Measurements from ENCODE around the gene CCNQ. TPM values are rescaled to one million over a fixed set of nuclear protein-coding genes. Genes with fewer than 3 reads are reported as not detected.

The CCNQ gene
- total and polyA plus RNA-seq, 2 of the 8 experiments (the other 6 are each of a cell fraction or from before 2014, with no cell fraction given) = 16.6 to 32.1 TPM

DNA sequence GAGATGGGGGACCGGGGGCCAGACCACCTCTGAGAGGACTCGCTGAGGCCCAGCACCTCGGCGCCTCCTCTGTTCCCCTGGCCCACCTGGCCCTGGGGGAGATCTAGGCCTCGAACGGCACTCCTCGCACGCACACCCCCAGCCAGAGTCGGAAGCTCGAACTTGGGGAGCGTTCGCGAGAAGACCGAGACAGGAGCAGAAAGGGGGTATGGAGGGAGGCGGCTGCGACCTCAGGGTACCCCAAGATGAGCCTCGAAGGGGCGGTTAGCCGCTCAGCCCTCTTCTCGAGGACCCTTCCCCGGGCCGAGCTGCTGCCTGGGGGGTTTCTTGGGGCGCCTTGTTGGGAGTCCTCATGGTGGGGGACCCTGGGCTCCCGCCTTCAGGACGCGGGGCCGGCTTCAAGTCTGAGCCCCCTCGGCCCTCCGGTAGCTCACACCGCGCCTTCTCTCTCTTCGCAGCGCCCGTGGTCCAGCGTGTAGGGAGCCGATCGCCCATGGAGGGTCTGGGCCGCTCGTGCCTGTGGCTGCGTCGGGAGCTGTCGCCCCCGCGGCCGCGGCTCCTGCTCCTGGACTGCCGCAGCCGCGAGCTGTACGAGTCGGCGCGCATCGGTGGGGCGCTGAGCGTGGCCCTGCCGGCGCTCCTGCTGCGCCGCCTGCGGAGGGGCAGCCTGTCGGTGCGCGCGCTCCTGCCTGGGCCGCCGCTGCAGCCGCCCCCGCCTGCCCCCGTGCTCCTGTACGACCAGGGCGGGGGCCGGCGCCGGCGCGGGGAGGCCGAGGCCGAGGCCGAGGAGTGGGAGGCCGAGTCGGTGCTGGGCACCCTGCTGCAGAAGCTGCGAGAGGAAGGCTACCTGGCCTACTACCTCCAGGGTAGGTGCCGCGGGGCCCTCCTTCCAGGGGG, 48.8 kb upstream of the CCNQ start:
- Histone ChIP-seq H2BK120ac (replicated peaks; ENCODE audit: low read depth, low read length) (no peak overlapping the region), H3K4me3 (ENCODE audit: extremely low read depth in 1 of 4, insufficient read depth in 2 of 4, low read depth in 3 of 4, low read length in 4 of 4) (peak overlapping the region in 2 of 4 experiments; percentile 4 to 48; a peak in 3 of 8 replicates), H2BK15ac (ENCODE audit: low read length) (no peak overlapping the region), H4K91ac (replicated peaks; ENCODE audit: insufficient read length, low read length) (no peak overlapping the region), H4K8ac (ENCODE audit: extremely low read depth, insufficient read depth, low read length) (no peak overlapping the region; the same call in 1 of the 2 replicates), H3K56ac (replicated peaks; ENCODE audit: insufficient read length, low read depth, low read length) (no peak overlapping the region), H3K23ac (ENCODE audit: insufficient read length) (no peak overlapping the region), H3K9me3 (ENCODE audit: insufficient read depth in 2 of 2, low read depth in 1 of 2, low read length in 1 of 2) (no peaks in the 10 kb centered on the region; a peak in 1 of 4 replicates), H3K23me2 (ENCODE audit: low read depth, low read length) (peaks cover 6% of the 10 kb centered on the region; the same call in 1 of the 2 replicates), H3K27ac (ENCODE audit: low read depth, low read length) (no peak overlapping the region), H2BK12ac (ENCODE audit: low read depth, low read length) (no peak overlapping the region), H2AK5ac (ENCODE audit: low read depth, low read length) (no peak overlapping the region), H3K14ac (ENCODE audit: insufficient read length) (no peak overlapping the region), H4K5ac (ENCODE audit: insufficient read length, low read depth, low read length) (no peak overlapping the region), H3K27me3 (replicated peaks in 1 of 4; ENCODE audit: control insufficient read depth in 3 of 4, extremely low read depth in 1 of 4, insufficient read depth in 3 of 4, low read length in 3 of 4) (peaks cover 64 to 65% (median 65%) of the 10 kb centered on the region in 4 experiments), H3K79me2 (ENCODE audit: control insufficient read depth in 1 of 2, insufficient read depth in 2 of 2, low read length in 2 of 2) (no peaks in the 10 kb centered on the region), H3K4me2 (ENCODE audit: insufficient read depth in 1 of 2, low read depth in 2 of 2, low read length in 2 of 2) (peak overlapping the region; percentile 61 to 63), H3K79me1 (ENCODE audit: low read depth, low read length) (no peaks in the 10 kb centered on the region), H3K4me1 (replicated peaks in 1 of 4; ENCODE audit: control insufficient read depth in 3 of 4, insufficient read depth in 4 of 4, low read length in 3 of 4) (peaks cover 0 to 12% (median 6%) of the 10 kb centered on the region in 4 experiments; a peak in 4 of 7 replicates), H3K18ac (ENCODE audit: extremely low read depth, low read length) (no peak overlapping the region), H2BK20ac (ENCODE audit: low read length) (no peak overlapping the region), H2BK5ac (ENCODE audit: low read depth, low read length) (no peak overlapping the region), H4K20me1 (replicated peaks in 1 of 2; ENCODE audit: control insufficient read depth in 1 of 2, insufficient read depth in 2 of 2, low read length in 2 of 2) (peaks cover 0 to 15% of the 10 kb centered on the region in 2 experiments), H3K4ac (replicated peaks; ENCODE audit: insufficient read length, low read depth, low read length) (no peak overlapping the region), H3K36me3 (ENCODE audit: control insufficient read depth in 2 of 4, insufficient read depth in 4 of 4, low read length in 3 of 4) (peaks cover 0 to 4% (median 0%) of the 10 kb centered on the region in 4 experiments; a peak in 1 of 8 replicates), H2AFZ (ENCODE audit: low read length) (no peak overlapping the region), H3K9ac (replicated peaks in 1 of 4; ENCODE audit: extremely low read depth in 1 of 4, low read depth in 3 of 4, low read length in 3 of 4) (no peak overlapping the region)
- ChIA-PET POLR2A (ENCODE audit: partially characterized antibody) (interaction anchor here (1.3 to 1.4 kb wide), 2 partner anchors 37 to 48 kb away, joined by 3 to 5 read pairs; no protein-coding TSS in a partner anchor), CTCF (ENCODE audit: partially characterized antibody) (interaction anchor here (1.0 to 28.7 kb wide), 11 partner anchors 3 to 109 kb away, joined by 3 to 408 read pairs (median 17); partner anchors contain the start of gene DUSP9)
- DNase-seq (ENCODE audit: low read depth in 1 of 2, low spot score in 2 of 2) = no peak
- no peak for FAIRE-seq
- 17% methylated on average over 14 of the region's 85 CpGs; no CpG with 5 or more reads in 1 of the 2 experiments for WGBS, 2 experiments (ENCODE audit: extremely low coverage in 1 of 2, insufficient coverage in 1 of 2, insufficient read length in 1 of 2, insufficient replicate concordance in 2 of 2, low coverage in 1 of 2, low lambda C conversion rate in 2 of 2, missing lambda C conversion rate in 1 of 2)
- no peak for TF ChIP-seq NANOG (IDR thresholded peaks at IDR 0.05; ENCODE audit: insufficient read depth, low read depth, low read length, poor library complexity, severe bottlenecking)
- TF ChIP-seq, protein P1, sequence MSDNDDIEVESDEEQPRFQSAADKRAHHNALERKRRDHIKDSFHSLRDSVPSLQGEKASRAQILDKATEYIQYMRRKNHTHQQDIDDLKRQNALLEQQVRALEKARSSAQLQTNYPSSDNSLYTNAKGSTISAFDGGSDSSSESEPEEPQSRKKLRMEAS (IDR thresholded peaks at IDR 0.05) = no peak
- no peak for TF ChIP-seq SP1 (IDR thresholded peaks at IDR 0.05; ENCODE audit: low read depth, low read length)
- no peak for TF ChIP-seq PHF8 (conservative IDR thresholded peaks at IDR 0.05; ENCODE audit: low read depth, low read length)
- TF ChIP-seq SUZ12 (IDR thresholded peaks at IDR 0.05; ENCODE audit: low read length) = peak; percentile 85
- TF ChIP-seq EZH2 (IDR thresholded peaks at IDR 0.05; ENCODE audit: low read depth, low read length, severe bottlenecking) = peak; percentile 75
- no peak for TF ChIP-seq MAFK (IDR thresholded peaks at IDR 0.05; ENCODE audit: low read depth, low read length)
- TF ChIP-seq HDAC2 (IDR thresholded peaks at IDR 0.05; ENCODE audit: borderline replicate concordance in 1 of 2, low read depth in 2 of 2, low read length in 2 of 2) = no peak
- no peak for TF ChIP-seq EGR1 (IDR thresholded peaks at IDR 0.05; ENCODE audit: borderline replicate concordance, low read depth, low read length)
- no peak for TF ChIP-seq SIRT6 (IDR thresholded peaks at IDR 0.05; ENCODE audit: low read length)

Data from H1 (cell line).